ENCODE data around the gene SLC7A7. TPM values are rescaled to one million over a fixed set of nuclear protein-coding genes. Genes with fewer than 3 reads are reported as not detected.

SLC7A7 gene
- total and polyA plus RNA-seq, 9 of the 15 experiments (the other 6 are each of a cell fraction or from before 2014, with no cell fraction given) = 0.07 to 0.68 (median 0.41) TPM

DNA sequence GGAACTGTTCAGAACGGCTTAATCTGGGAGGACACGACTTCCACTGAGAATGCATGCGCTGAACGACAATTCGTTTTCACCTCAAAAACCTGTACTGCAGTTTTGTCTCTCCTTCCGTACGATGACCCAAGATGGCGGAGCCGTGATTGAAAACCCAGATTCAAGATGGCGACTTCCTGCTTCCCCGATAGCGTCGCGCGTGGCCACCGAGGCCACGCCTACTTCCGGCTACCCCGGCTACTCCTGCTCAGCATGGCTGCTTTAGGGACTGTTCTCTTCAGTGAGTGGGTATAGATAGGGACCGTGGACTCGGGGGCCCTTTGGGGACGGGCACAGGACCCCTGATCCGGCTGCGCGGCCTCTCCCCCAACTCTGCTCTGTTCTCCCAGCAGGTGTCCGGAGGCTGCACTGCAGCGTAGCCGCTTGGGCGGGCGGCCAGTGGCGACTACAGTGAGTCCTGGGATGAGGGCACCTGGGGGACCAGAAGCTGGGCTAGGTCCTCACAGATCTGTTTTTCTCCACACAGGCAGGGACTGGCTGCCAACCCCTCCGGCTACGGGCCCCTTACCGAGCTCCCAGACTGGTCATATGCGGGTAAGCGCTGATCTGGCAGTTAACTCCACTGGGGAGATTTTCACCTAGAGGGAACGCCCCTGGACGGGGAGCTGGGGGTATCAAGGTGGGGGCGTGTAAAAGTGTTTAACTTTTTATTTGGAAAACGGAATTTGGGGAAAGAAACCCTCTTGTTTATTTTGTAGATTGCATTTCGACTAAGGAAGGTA lies 14.6 kb upstream of the SLC7A7 start, which contains the start of gene MRPL52 (continued):
- TF ChIP-seq, protein P1, sequence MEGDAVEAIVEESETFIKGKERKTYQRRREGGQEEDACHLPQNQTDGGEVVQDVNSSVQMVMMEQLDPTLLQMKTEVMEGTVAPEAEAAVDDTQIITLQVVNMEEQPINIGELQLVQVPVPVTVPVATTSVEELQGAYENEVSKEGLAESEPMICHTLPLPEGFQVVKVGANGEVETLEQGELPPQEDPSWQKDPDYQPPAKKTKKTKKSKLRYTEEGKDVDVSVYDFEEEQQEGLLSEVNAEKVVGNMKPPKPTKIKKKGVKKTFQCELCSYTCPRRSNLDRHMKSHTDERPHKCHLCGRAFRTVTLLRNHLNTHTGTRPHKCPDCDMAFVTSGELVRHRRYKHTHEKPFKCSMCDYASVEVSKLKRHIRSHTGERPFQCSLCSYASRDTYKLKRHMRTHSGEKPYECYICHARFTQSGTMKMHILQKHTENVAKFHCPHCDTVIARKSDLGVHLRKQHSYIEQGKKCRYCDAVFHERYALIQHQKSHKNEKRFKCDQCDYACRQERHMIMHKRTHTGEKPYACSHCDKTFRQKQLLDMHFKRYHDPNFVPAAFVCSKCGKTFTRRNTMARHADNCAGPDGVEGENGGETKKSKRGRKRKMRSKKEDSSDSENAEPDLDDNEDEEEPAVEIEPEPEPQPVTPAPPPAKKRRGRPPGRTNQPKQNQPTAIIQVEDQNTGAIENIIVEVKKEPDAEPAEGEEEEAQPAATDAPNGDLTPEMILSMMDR (IDR thresholded peaks at IDR 0.05 in 2 of 3, conservative IDR thresholded peaks at IDR 0.05 in 1 of 3; ENCODE audit: insufficient read depth in 2 of 3, low read depth in 1 of 3, low read length in 3 of 3) = peak in 1 of 3 experiments; percentile 2; a peak in 2 of 6 replicates
- TF ChIP-seq HDGF (IDR thresholded peaks at IDR 0.05) (no peak), ZNF12 (CRISPR knock-in tag; IDR thresholded peaks at IDR 0.05) (peak; percentile 59; the same call in 1 of the 2 replicates), ZNF644 (tag; IDR thresholded peaks at IDR 0.05; ENCODE audit: low read depth) (peak; percentile 93), GATAD2B (IDR thresholded peaks at IDR 0.05; ENCODE audit: borderline replicate concordance) (0 out of 2 replicates have a peak, but pooled peaks have one; percentile 37), POLR2G (IDR thresholded peaks at IDR 0.05; ENCODE audit: low read depth, low read length) (peak; percentile 89), ILF3 (IDR thresholded peaks at IDR 0.05; ENCODE audit: borderline replicate concordance) (no peak), HDAC6 (IDR thresholded peaks at IDR 0.05; ENCODE audit: low read depth, low read length) (no peak), KLF10 (CRISPR knock-in tag; IDR thresholded peaks at IDR 0.05) (no peak), NFXL1 (CRISPR knock-in tag; IDR thresholded peaks at IDR 0.05) (no peak), TEAD2 (tag; IDR thresholded peaks at IDR 0.05) (no peak), ZFP30 (CRISPR knock-in tag; IDR thresholded peaks at IDR 0.05; ENCODE audit: borderline replicate concordance) (no peak), RB1 (IDR thresholded peaks at IDR 0.05; ENCODE audit: low read depth) (peak; percentile 34; the same call in 1 of the 2 replicates), LCOR (CRISPR knock-in tag; IDR thresholded peaks at IDR 0.05) (no peak), MEF2D (tag; conservative IDR thresholded peaks at IDR 0.05; ENCODE audit: low read depth) (0 out of 2 replicates have a peak, but pooled peaks have one; percentile 41), ERF (CRISPR knock-in tag; IDR thresholded peaks at IDR 0.05) (0 out of 2 replicates have a peak, but pooled peaks have one; percentile 45), TCFL5 (CRISPR knock-in tag; conservative IDR thresholded peaks at IDR 0.05) (no peak), MXI1 (IDR thresholded peaks at IDR 0.05; ENCODE audit: low read depth, low read length) (peak; percentile 39; the same call in 1 of the 2 replicates)
- TF ChIP-seq, protein P2, sequence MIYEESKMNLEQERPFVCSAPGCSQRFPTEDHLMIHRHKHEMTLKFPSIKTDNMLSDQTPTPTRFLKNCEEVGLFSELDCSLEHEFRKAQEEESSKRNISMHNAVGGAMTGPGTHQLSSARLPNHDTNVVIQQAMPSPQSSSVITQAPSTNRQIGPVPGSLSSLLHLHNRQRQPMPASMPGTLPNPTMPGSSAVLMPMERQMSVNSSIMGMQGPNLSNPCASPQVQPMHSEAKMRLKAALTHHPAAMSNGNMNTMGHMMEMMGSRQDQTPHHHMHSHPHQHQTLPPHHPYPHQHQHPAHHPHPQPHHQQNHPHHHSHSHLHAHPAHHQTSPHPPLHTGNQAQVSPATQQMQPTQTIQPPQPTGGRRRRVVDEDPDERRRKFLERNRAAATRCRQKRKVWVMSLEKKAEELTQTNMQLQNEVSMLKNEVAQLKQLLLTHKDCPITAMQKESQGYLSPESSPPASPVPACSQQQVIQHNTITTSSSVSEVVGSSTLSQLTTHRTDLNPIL (CRISPR knock-in tag; IDR thresholded peaks at IDR 0.05) = no peak
- TF ChIP-seq, protein P3, sequence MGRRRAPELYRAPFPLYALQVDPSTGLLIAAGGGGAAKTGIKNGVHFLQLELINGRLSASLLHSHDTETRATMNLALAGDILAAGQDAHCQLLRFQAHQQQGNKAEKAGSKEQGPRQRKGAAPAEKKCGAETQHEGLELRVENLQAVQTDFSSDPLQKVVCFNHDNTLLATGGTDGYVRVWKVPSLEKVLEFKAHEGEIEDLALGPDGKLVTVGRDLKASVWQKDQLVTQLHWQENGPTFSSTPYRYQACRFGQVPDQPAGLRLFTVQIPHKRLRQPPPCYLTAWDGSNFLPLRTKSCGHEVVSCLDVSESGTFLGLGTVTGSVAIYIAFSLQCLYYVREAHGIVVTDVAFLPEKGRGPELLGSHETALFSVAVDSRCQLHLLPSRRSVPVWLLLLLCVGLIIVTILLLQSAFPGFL (CRISPR knock-in tag; IDR thresholded peaks at IDR 0.05) = no peak
- TF ChIP-seq, protein P4, sequence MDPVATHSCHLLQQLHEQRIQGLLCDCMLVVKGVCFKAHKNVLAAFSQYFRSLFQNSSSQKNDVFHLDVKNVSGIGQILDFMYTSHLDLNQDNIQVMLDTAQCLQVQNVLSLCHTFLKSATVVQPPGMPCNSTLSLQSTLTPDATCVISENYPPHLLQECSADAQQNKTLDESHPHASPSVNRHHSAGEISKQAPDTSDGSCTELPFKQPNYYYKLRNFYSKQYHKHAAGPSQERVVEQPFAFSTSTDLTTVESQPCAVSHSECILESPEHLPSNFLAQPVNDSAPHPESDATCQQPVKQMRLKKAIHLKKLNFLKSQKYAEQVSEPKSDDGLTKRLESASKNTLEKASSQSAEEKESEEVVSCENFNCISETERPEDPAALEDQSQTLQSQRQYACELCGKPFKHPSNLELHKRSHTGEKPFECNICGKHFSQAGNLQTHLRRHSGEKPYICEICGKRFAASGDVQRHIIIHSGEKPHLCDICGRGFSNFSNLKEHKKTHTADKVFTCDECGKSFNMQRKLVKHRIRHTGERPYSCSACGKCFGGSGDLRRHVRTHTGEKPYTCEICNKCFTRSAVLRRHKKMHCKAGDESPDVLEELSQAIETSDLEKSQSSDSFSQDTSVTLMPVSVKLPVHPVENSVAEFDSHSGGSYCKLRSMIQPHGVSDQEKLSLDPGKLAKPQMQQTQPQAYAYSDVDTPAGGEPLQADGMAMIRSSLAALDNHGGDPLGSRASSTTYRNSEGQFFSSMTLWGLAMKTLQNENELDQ (CRISPR knock-in tag; IDR thresholded peaks at IDR 0.05; ENCODE audit: borderline replicate concordance) = no peak
